HG03558 (cell line): Measurements from ENCODE around the gene NENF.
"Not testable (repeated sequence)": the region's sequence is repeated elsewhere in the genome, so short reads cannot be mapped to it uniquely, and the experiment has no call there.

Experiments used
- ATAC-seq: cut with Tn5 transposase; IDR thresholded peaks from one replicate; pipeline ENCODE4 v1.9.1; 2021; ENCODE audit warnings: moderate number of reproducible peaks; ENCODE audit not compliant: unreplicated experiment; ENCODE audit errors: extremely low read depth

NENF gene

GRCh38 chr1:212478467-212479025 is 45.8 kb downstream of the NENF start:
- no peak for ATAC-seq

- no peak for ATAC-seq
Measured at GRCh38 chr1:212479188-212479587, 46.5 kb downstream of the NENF start.

- ATAC-seq = not testable (repeated sequence)
Measured at GRCh38 chr1:212480711-212481437, 48.2 kb downstream of the NENF start.

GRCh38 chr1:212481438-212481767 is 48.7 kb downstream of the NENF start:
- ATAC-seq = no peak

GRCh38 chr1:212482006-212482636 is 49.4 kb downstream of the NENF start:
- ATAC-seq = no peak

- ATAC-seq = no peak
Measured at GRCh38 chr1:212482637-212483441, 50.1 kb downstream of the NENF start.

- ATAC-seq = no peak
Measured at GRCh38 chr1:212484701-212485570, 52.2 kb downstream of the NENF start.

GRCh38 chr1:212485571-212485912 is 52.8 kb downstream of the NENF start:
- no peak for ATAC-seq

- ATAC-seq = no peak
Measured at GRCh38 chr1:212485913-212486618, 53.3 kb downstream of the NENF start.

- ATAC-seq = no peak
Measured at GRCh38 chr1:212486619-212486975, 53.9 kb downstream of the NENF start.

- no peak for ATAC-seq
Measured at GRCh38 chr1:212487286-212487685, 54.6 kb downstream of the NENF start.

- no peak for ATAC-seq
Measured at GRCh38 chr1:212487774-212488435, 55.2 kb downstream of the NENF start.

GRCh38 chr1:212488436-212489283 is 55.9 kb downstream of the NENF start:
- ATAC-seq = peak; percentile 43

GRCh38 chr1:212489284-212489859 is 56.7 kb downstream of the NENF start:
- no peak for ATAC-seq

- no peak for ATAC-seq
Measured at GRCh38 chr1:212490276-212490675, 57.6 kb downstream of the NENF start.

- ATAC-seq = no peak
Measured at GRCh38 chr1:212491454-212491853, 58.7 kb downstream of the NENF start.
